SK-N-MC (cell line): ENCODE measurements around the gene NFIX.
A peak's percentile ranks its signal among the peaks of the same experiment; 100 is the strongest.
"Not testable (repeated sequence)": the region's sequence is repeated elsewhere in the genome, so short reads cannot be mapped to it uniquely, and the experiment has no call there.

Experiments
- DNase-seq: peaks from one replicate; pipeline ENCODE4 v3.0.0-alpha.2; 2011; ENCODE audit warnings: low read depth, low spot score
- H3K27ac ChIP-seq: fragments of 200-600 bp; sonication (generic); 2 replicates; pipeline ENCODE4 v1.5.1; 2016; ENCODE audit warnings: mixed run types
- H3K36me3 ChIP-seq: fragments of 200-600 bp; sonication (generic); 2 replicates; pipeline ENCODE4 v1.6.1; 2017; ENCODE audit warnings: antibody characterized with exemption, low read length, mixed read lengths; ENCODE audit not compliant: insufficient read depth
- H3K4me3 ChIP-seq: fragments of 200-600 bp; sonication (generic); 2 replicates; pipeline ENCODE4 v1.5.1; 2016
- H3K9ac ChIP-seq: fragments of 200-600 bp; sonication (generic); 2 replicates; pipeline ENCODE4 v1.8.0; 2017; ENCODE audit warnings: mixed run types, mixed read lengths; ENCODE audit not compliant: insufficient read length
- H3K9me3 ChIP-seq: fragments of 200-600 bp; sonication (generic); 2 replicates; pipeline ENCODE4 v1.6.1; 2017; ENCODE audit warnings: low read depth, mild to moderate bottlenecking, antibody characterized with exemption, low read length, moderate library complexity, mixed read lengths
- EZH2 ChIP-seq: fragments of 200-600 bp; sonication (generic); IDR thresholded peaks from one replicate; pipeline ENCODE4 v1.6.1; 2017; ENCODE audit warnings: antibody characterized with exemption
- FOXP2 ChIP-seq: optimal IDR thresholded peaks from 2 replicates; pipeline ENCODE3; 2011; ENCODE audit warnings: mild to moderate bottlenecking, moderate library complexity; ENCODE audit not compliant: insufficient read depth; ENCODE audit errors: extremely low read length, control extremely low read depth
- POLR2AphosphoS5 ChIP-seq: IDR thresholded peaks from 2 replicates; pipeline ENCODE4 v1.6.1; 2012; ENCODE audit warnings: mild to moderate bottlenecking, low read depth, low read length, borderline replicate concordance

NFIX gene

GRCh38 chr19:12956446-12957388, 38.6 kb upstream of the NFIX start, which contains the start of gene GADD45GIP1:
TSS of gene GADD45GIP1 (minus strand) at chr19:12957223. CDS start at chr19:12957212, 11 bp downstream.
- H3K9ac ChIP-seq = peak within 1 kb of the TSS; percentile 89
- DNase-seq = no peak
- H3K4me3 ChIP-seq = peak within 1 kb of the TSS; percentile 91
- TF ChIP-seq POLR2AphosphoS5 (peak; percentile 93), EZH2 (no peak), FOXP2 (peak; percentile 73)
- peak within 1 kb of the TSS; percentile 95 for H3K27ac ChIP-seq
- H3K36me3 ChIP-seq = peaks cover 31% of the 10 kb centered on the region
- no peaks in the 10 kb centered on the region for H3K9me3 ChIP-seq

- not testable (repeated sequence) for H3K9me3 ChIP-seq, DNase-seq
- H3K27ac ChIP-seq = peak overlapping the region; percentile 95
- H3K4me3 ChIP-seq = peak overlapping the region; percentile 91
- peaks cover 25% of the 10 kb centered on the region for H3K36me3 ChIP-seq
- peak overlapping the region; percentile 89 for H3K9ac ChIP-seq
Observed at GRCh38 chr19:12957389-12957952, 37.8 kb upstream of the NFIX start.

GRCh38 chr19:12959481-12959880, 35.8 kb upstream of the NFIX start:
- Histone ChIP-seq H3K27ac (no peak overlapping the region), H3K4me3 (no peak overlapping the region), H3K9ac (no peak overlapping the region), H3K9me3 (no peaks in the 10 kb centered on the region), H3K36me3 (peaks cover 9% of the 10 kb centered on the region; the same call in 1 of the 2 replicates)
- TF ChIP-seq EZH2 (no peak), POLR2AphosphoS5 (no peak), FOXP2 (no peak)
- no peak for DNase-seq

- H3K9ac ChIP-seq = peak overlapping the region; percentile 67
- DNase-seq = no peak
- TF ChIP-seq FOXP2 (no peak), EZH2 (no peak), POLR2AphosphoS5 (no peak)
- H3K9me3 ChIP-seq = no peaks in the 10 kb centered on the region
- peak overlapping the region; percentile 93 for H3K4me3 ChIP-seq
- H3K27ac ChIP-seq = 0 out of 2 replicates have a peak overlapping the region, but pooled peaks have one; percentile 8
- no peaks in the 10 kb centered on the region for H3K36me3 ChIP-seq
Observed at GRCh38 chr19:12965017-12965811, 30.1 kb upstream of the NFIX start.

GRCh38 chr19:12965812-12966135, 29.5 kb upstream of the NFIX start:
- Histone ChIP-seq H3K9ac (peak overlapping the region; percentile 64), H3K4me3 (peak overlapping the region; percentile 93), H3K9me3 (no peaks in the 10 kb centered on the region), H3K27ac (no peak overlapping the region), H3K36me3 (no peaks in the 10 kb centered on the region)
- no peak for DNase-seq
- TF ChIP-seq FOXP2 = no peak
- no peak for TF ChIP-seq EZH2
- no peak for TF ChIP-seq POLR2AphosphoS5

GRCh38 chr19:12967907-12968306, 27.4 kb upstream of the NFIX start:
- Histone ChIP-seq H3K4me3 (no peak overlapping the region), H3K9me3 (no peaks in the 10 kb centered on the region), H3K36me3 (no peaks in the 10 kb centered on the region), H3K27ac (no peak overlapping the region), H3K9ac (no peak overlapping the region)
- DNase-seq = no peak
- no peak for TF ChIP-seq EZH2

- H3K4me3 ChIP-seq = no peak within 1 kb of the TSS
- H3K9me3 ChIP-seq = no peaks in the 10 kb centered on the region
- no peak for DNase-seq
- H3K27ac ChIP-seq = no peak within 1 kb of the TSS
- no peak within 1 kb of the TSS for H3K9ac ChIP-seq
- TF ChIP-seq POLR2AphosphoS5 = no peak
- TF ChIP-seq FOXP2 = no peak
- TF ChIP-seq EZH2 = no peak
- no peaks in the 10 kb centered on the region for H3K36me3 ChIP-seq
Observed at GRCh38 chr19:12969292-12969988, 25.8 kb upstream of the NFIX start, which contains the start of gene DAND5. TSS of gene DAND5 (plus strand) at chr19:12969576. CDS start at chr19:12969661, 85 bp downstream.
